K562 (cell line): ENCODE measurements around the gene LRP1B. TPM values are rescaled to one million over a fixed set of nuclear protein-coding genes. Genes with fewer than 3 reads are reported as not detected.

Experiments
- ATAC-seq: fragments of 200-7000 bp; cut with Tn5 transposase; 3 replicates; pipeline ENCODE4 v1.9.1; 2020; ENCODE audit warnings: moderate library complexity
- BruUV-seq: library from RNA; stranded (reverse); fragments of 400-500 nt; replicated peaks from 2 replicates; lab custom pipeline; 2021; lab: Mats Ljungman, UMichigan
- CTCF ChIA-PET: fragments of 300-600 bp; formaldehyde crosslinking; extraction: SDS; loops from one replicate; lab custom pipeline; 2021; ENCODE audit warnings: low intra/inter-chr PET ratio; lab: Yijun Ruan, JAX
- POLR2A ChIA-PET: fragments of 300-600, 350-650 bp; sonication (Branson Sonifier 250); formaldehyde crosslinking; extraction: SDS; loops from one replicate; lab custom pipeline; 2021; ENCODE audit warnings: antibody characterized with exemption, inconsistent platforms; lab: Yijun Ruan, JAX
- DNase-seq, 4 experiments: peaks; one replicate each; pipeline versions ENCODE4 v3.0.0 to v3.0.0-alpha.2; 2011 to 2018; ENCODE audit warnings: low spot score in 3 of 4, mixed read lengths in 3 of 4; ENCODE audit errors: extremely low read depth in 1 of 4
- FAIRE-seq: peaks from 2 replicates; lab custom pipeline; 2011; peaks lifted over from hg19 to GRCh38; lab: Jason Lieb, UNC
- H2AFZ ChIP-seq: 2 replicates; pipeline ENCODE4 v1.6.0; 2011; ENCODE audit warnings: low read depth, low read length, control low read depth, inconsistent platforms
- H3K27ac ChIP-seq: fragments of 200-600 bp; 3 replicates; pipeline ENCODE4 v1.8.0; 2011; ENCODE audit warnings: low read depth, mild to moderate bottlenecking, control low read depth, inconsistent platforms, low read length, moderate library complexity, mixed read lengths; ENCODE audit errors: extremely low read depth
- H3K27me3 ChIP-seq, 2 experiments: fragments of 300-600 bp in 1 of 2; 2 replicates in 1 of 2; 3 replicates in 1 of 2; pipeline versions ENCODE4 v1.6.0 to v1.8.0; 2011; ENCODE audit warnings: inconsistent platforms in 2 of 2, low read length in 2 of 2, mild to moderate bottlenecking in 1 of 2, mixed read lengths in 1 of 2, moderate library complexity in 1 of 2; ENCODE audit not compliant: control insufficient read depth in 2 of 2, insufficient read depth in 2 of 2
- H3K36me3 ChIP-seq: fragments of 300-600 bp; 3 replicates; pipeline ENCODE4 v1.8.0; 2011; ENCODE audit warnings: mild to moderate bottlenecking, low read length, inconsistent platforms; ENCODE audit not compliant: control insufficient read depth, insufficient read depth
- H3K4me1 ChIP-seq, 2 experiments: fragments of 200-600 bp in 1 of 2; replicated peaks in 1 of 2; 2 replicates in 1 of 2; 3 replicates in 1 of 2; pipeline versions ENCODE4 v1.5.1 to v1.8.0; 2011; ENCODE audit warnings: inconsistent platforms in 2 of 2, low read length in 2 of 2, mild to moderate bottlenecking in 1 of 2, mixed read lengths in 1 of 2, moderate library complexity in 1 of 2; ENCODE audit not compliant: control insufficient read depth in 2 of 2, insufficient read depth in 2 of 2
- H3K4me2 ChIP-seq: 2 replicates; pipeline ENCODE4 v1.6.1; 2011; ENCODE audit warnings: low read length, control low read depth, inconsistent platforms, mixed read lengths; ENCODE audit not compliant: insufficient read depth
- H3K4me3 ChIP-seq: fragments of 200-600 bp; sonication (generic), shearing (Covaris generic); 2 replicates; pipeline ENCODE4 v1.5.1; 2016; ENCODE audit warnings: control low read depth, inconsistent platforms
- H3K79me2 ChIP-seq: fragments of 200-600 bp; 3 replicates; pipeline ENCODE4 v1.8.0; 2011; ENCODE audit warnings: low read length, inconsistent platforms; ENCODE audit not compliant: control insufficient read depth, insufficient read depth
- H3K9ac ChIP-seq, 2 experiments: 2 replicates each; pipeline versions ENCODE4 v1.6.0 to v1.6.1; 2011; ENCODE audit warnings: low read depth in 2 of 2, low read length in 2 of 2, control low read depth in 1 of 2, inconsistent platforms in 1 of 2, mild to moderate bottlenecking in 1 of 2, mixed read lengths in 1 of 2; ENCODE audit not compliant: insufficient read depth in 1 of 2
- H3K9me1 ChIP-seq: one replicate; pipeline ENCODE4 v1.6.0; 2011; ENCODE audit warnings: inconsistent platforms, mild to moderate bottlenecking, low read length, moderate library complexity; ENCODE audit not compliant: control insufficient read depth, insufficient read depth
- H3K9me3 ChIP-seq: replicated peaks from 2 replicates; pipeline ENCODE4 v1.5.1; 2011; ENCODE audit warnings: low read depth, low read length, inconsistent platforms; ENCODE audit not compliant: control insufficient read depth, insufficient read depth
- H4K20me1 ChIP-seq: replicated peaks from 2 replicates; pipeline ENCODE4 v1.6.1; 2011; ENCODE audit warnings: low read length, inconsistent platforms, mixed read lengths; ENCODE audit not compliant: control insufficient read depth, insufficient read depth
- CBX8 ChIP-seq: fragments of 200-600 bp; sonication (generic); IDR thresholded peaks from 2 replicates; pipeline ENCODE4 v1.6.1; 2012; ENCODE audit warnings: borderline replicate concordance, mixed run types, low read depth, mild to moderate bottlenecking, moderate library complexity, mixed read lengths, low read length, control low read depth, inconsistent platforms; ENCODE audit not compliant: poor library complexity, severe bottlenecking; ENCODE audit errors: extremely low read depth
- SMAD3 ChIP-seq: fragments of 450-650 bp; formaldehyde crosslinking; conservative IDR thresholded peaks from 2 replicates; pipeline ENCODE4 v1.4.0; 2020; ENCODE audit warnings: mild to moderate bottlenecking
- SRSF9 ChIP-seq: fragments of 200-400 bp; formaldehyde crosslinking; IDR thresholded peaks from 2 replicates; pipeline ENCODE4 v1.6.1; 2017; ENCODE audit warnings: low read depth, low read length, borderline replicate concordance
- STAT6 ChIP-seq: sonication (generic); formaldehyde crosslinking; IDR thresholded peaks from 2 replicates; pipeline ENCODE4 v1.8.1; 2023; ENCODE audit warnings: mild to moderate bottlenecking, missing genetic modification reagents
- ZNF41 ChIP-seq: fragments of 250-450 bp; sonication (Bioruptor Pico); conservative IDR thresholded peaks from 2 replicates; pipeline ENCODE4 v1.4.0; 2020; ENCODE audit warnings: mild to moderate bottlenecking
- WGBS: fragments of 100-300 bp; shearing (Covaris generic); methylation state at CpG from one replicate; pipeline ENCODE4 v1.1.6; 2016; ENCODE audit warnings: low coverage, mixed read lengths; ENCODE audit not compliant: insufficient coverage; ENCODE audit errors: missing lambda C conversion rate; 5-methylcytosine and 5-hydroxymethylcytosine counted together
- in situ Hi-C: fragments of 300-500 bp; cut with MboI; formaldehyde crosslinking; loops from 4 replicates; pipeline ENCODE4 v1.15.0; 2018; ENCODE audit warnings: inconsistent platforms, mixed read lengths
- intact Hi-C: fragments of 100-400 bp; cut with micrococcal nuclease; formaldehyde crosslinking; loops from 2 replicates; pipeline ENCODE4 v1.14.2; 2022
- polyA plus RNA-seq, 8 experiments: library from polyadenylated mRNA; depleted of rRNA in 4 of 8; stranded (reverse) in 5 of 8; unstranded in 3 of 8; fragments of >200 nt; fragmentation: Nextera tagmentation in 2 of 8; fragmentation: Illumina TruSeq in 1 of 8; extraction: Ambion mirVana in 2 of 8; extraction: Trizol in 1 of 8; gene quantifications; 2 replicates each; pipeline versions ENCODE4 v1.2.1 to v1.2.3, GENCODE V29; 2011 to 2014; ENCODE audit warnings: inconsistent platforms in 1 of 8, missing spikeins in 1 of 8
- total RNA-seq, 7 experiments: library from RNA; depleted of rRNA in 6 of 7; stranded (reverse); fragments of >200 nt in 6 of 7; fragmentation: Illumina TruSeq in 2 of 7; extraction: Trizol in 2 of 7; gene quantifications; 2 replicates each; pipeline versions ENCODE4 v1.2.1 to v1.2.3, GENCODE V29; 2011 to 2021; ENCODE audit warnings: low replicate concordance in 1 of 7

The LRP1B gene
- total and polyA plus RNA-seq, 9 of the 15 experiments (the other 6 are each of a cell fraction or from before 2014, with no cell fraction given), result not detected

- in situ Hi-C loops, result no loop called here
- no peak overlapping the region for H3K4me2 ChIP-seq
- ATAC-seq, result no peak
These were observed 29.8 kb downstream of the LRP1B start for GRCh38 chr2:142100970-142101369.

More at GRCh38 chr2:142100970-142101369, 29.8 kb downstream of the LRP1B start:
- no peak for DNase-seq
- H3K4me3 ChIP-seq, result no peak overlapping the region
- H3K36me3 ChIP-seq, result no peaks in the 10 kb centered on the region
- ChIA-PET POLR2A (no interaction called here), CTCF (no interaction called here)
- no peak overlapping the region for H3K27ac ChIP-seq
- no peaks in the 10 kb centered on the region for H3K79me2 ChIP-seq
- no peaks in the 10 kb centered on the region; the same call in 1 of the 2 replicates for H3K9me3 ChIP-seq
- H4K20me1 ChIP-seq, result no peaks in the 10 kb centered on the region
- no peaks in the 10 kb centered on the region for H3K27me3 ChIP-seq
- FAIRE-seq, result no peak
- no peak overlapping the region for H2AFZ ChIP-seq
- TF ChIP-seq SRSF9, result no peak
- TF ChIP-seq STAT6 (CRISPR knock-in tag), result no peak
- TF ChIP-seq CBX8, result no peak
- no peak for TF ChIP-seq ZNF41 (CRISPR knock-in tag)
- no peak for TF ChIP-seq SMAD3
- no peak overlapping the region for H3K9ac ChIP-seq
- intact Hi-C loops, result no loop called here
- no TSS peak for BruUV-seq
- WGBS, result 0% methylated on average over 1 of the region's 1 CpG
- H3K9me1 ChIP-seq, result no peaks in the 10 kb centered on the region
- H3K4me1 ChIP-seq, result no peaks in the 10 kb centered on the region
